Measurements from ENCODE around the gene MCCC2. TPM values are rescaled to one million over a fixed set of nuclear protein-coding genes. Genes with fewer than 3 reads are reported as not detected.

MCCC2 gene
- total and polyA plus RNA-seq, 2 of the 13 experiments (the other 11 are each of a cell fraction or from before 2014, with no cell fraction given): 44.8 to 83.6 TPM

DNA sequence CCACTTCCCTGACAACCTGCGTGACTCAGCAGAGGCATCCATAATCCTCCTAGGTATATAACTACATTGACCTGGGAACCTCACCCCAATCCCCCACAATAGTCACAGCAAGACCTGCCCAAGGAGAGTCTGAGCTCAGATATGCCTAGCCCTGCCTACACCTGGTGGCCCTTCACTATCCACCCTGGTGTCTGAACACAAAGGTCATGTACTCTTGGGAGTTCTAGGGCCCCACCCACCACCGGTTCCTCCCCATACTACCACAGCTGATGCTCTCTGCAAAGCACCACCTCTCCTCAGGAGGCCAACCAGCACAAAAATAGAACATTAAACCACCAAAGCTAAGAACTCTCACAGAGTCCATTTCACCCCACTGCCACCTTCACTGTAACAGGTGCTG lies 97.2 kb downstream of the MCCC2 start:
- FAIRE-seq: no peak
- Histone ChIP-seq H3K9me3 (ENCODE audit: low read length) (no peaks in the 10 kb centered on the region), H3K4me2 (ENCODE audit: low read depth, low read length) (no peak overlapping the region), H3K27ac (ENCODE audit: extremely low read length, insufficient read depth, low read length) (no peak overlapping the region), H3K27me3 (ENCODE audit: control insufficient read depth in 1 of 2, insufficient read depth in 2 of 2, low read length in 2 of 2) (no peaks in the 10 kb centered on the region; a peak in 1 of 5 replicates), H4K20me1 (ENCODE audit: insufficient read depth, low read length) (no peaks in the 10 kb centered on the region), H2AFZ (ENCODE audit: low read length) (no peak overlapping the region), H3K36me3 (replicated peaks in 1 of 2; ENCODE audit: control insufficient read depth in 1 of 2, insufficient read depth in 2 of 2, low read length in 2 of 2) (no peaks in the 10 kb centered on the region), H3K4me3 (replicated peaks in 1 of 3; ENCODE audit: insufficient read depth in 1 of 3, low read depth in 2 of 3, low read length in 3 of 3) (no peak overlapping the region), H3K4me1 (ENCODE audit: insufficient read depth, low read length) (no peaks in the 10 kb centered on the region), H3K79me2 (ENCODE audit: insufficient read depth, low read length) (no peaks in the 10 kb centered on the region), H3K9ac (ENCODE audit: insufficient read depth, low read depth, low read length) (no peak overlapping the region)
- ATAC-seq: no peak
- in situ Hi-C loops (cut with HindIII; ENCODE audit: extremely low pct_ligation_motif_present, low pct_unique_long_range_greater_than_20kb) (no loop called here), intact Hi-C loops (cut with micrococcal nuclease; ENCODE audit: unreplicated experiment) (no loop called here)
- BruUV-seq (replicated peaks): no TSS peak
- DNase-seq (ENCODE audit: low spot score): no peak
- no peak for TF ChIP-seq ISX (CRISPR knock-in tag; conservative IDR thresholded peaks at IDR 0.05)
- no peak for TF ChIP-seq TAF1 (CRISPR knock-in tag; IDR thresholded peaks at IDR 0.05)
- no peak for TF ChIP-seq TBX2 (CRISPR knock-in tag; IDR thresholded peaks at IDR 0.05; ENCODE audit: borderline replicate concordance)
- TF ChIP-seq ZNF83 (CRISPR knock-in tag; IDR thresholded peaks at IDR 0.05; ENCODE audit: borderline replicate concordance): no peak
- ChIA-PET POLR2A (interaction anchor here (2.9 kb wide), 1 partner anchor 10 kb away, joined by 11 read pairs; no protein-coding TSS in a partner anchor), CTCF (ENCODE audit: low intra/inter-chr PET ratio, low total read pairs) (no interaction called here)
- 56% methylated on average over 2 of the region's 2 CpGs for WGBS (ENCODE audit: low lambda C conversion rate)

DNA sequence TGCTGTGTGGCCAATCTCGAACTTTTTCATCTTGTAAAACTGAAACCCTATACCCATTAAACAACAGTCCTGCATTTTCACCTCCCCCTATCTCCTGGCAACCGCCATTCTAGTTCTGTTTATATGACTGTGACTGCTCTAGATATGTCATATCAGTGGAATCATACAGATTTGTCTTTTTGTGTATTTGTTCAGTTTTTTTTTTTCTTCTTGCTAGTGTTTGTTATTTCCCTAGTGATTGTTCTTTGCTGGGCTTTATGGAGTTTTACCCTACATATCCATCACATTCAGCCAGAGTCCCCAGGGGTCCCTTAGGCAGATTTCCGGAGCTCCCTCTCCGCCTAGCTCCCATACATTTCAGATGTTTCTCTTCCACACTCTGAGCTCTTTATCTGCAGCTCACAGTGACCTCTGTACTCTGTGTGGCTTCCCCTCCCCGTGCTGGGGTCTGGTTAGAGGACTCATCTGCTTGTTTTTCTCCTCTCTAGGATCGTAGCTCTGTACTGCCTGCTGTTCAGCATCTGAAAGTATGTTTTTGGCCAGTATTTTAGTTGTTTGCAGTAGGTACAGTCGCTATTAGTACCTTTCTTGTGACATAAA lies 106.8 kb downstream of the MCCC2 start:
- peaks cover 39% of the 10 kb centered on the region for H3K4me1 ChIP-seq (ENCODE audit: insufficient read depth, low read length)
- DNase-seq (ENCODE audit: low spot score) (peak; percentile 87), FAIRE-seq (peak; percentile 98), ATAC-seq (peak; percentile 95)
- peak overlapping the region; percentile 88 for H3K4me2 ChIP-seq (ENCODE audit: low read depth, low read length)
- peak overlapping the region; percentile 90 for H3K27ac ChIP-seq (ENCODE audit: extremely low read length, insufficient read depth, low read length)
- H3K27me3 ChIP-seq (ENCODE audit: control insufficient read depth in 1 of 2, insufficient read depth in 2 of 2, low read length in 2 of 2): no peaks in the 10 kb centered on the region
- H2AFZ ChIP-seq (ENCODE audit: low read length): peak overlapping the region; percentile 37
- intact Hi-C loops (cut with micrococcal nuclease; ENCODE audit: unreplicated experiment) (no loop called here), in situ Hi-C loops (cut with HindIII; ENCODE audit: extremely low pct_ligation_motif_present, low pct_unique_long_range_greater_than_20kb) (no loop called here)
- H3K79me2 ChIP-seq (ENCODE audit: insufficient read depth, low read length): no peaks in the 10 kb centered on the region
- H3K36me3 ChIP-seq (replicated peaks in 1 of 2; ENCODE audit: control insufficient read depth in 1 of 2, insufficient read depth in 2 of 2, low read length in 2 of 2): no peaks in the 10 kb centered on the region
- no peaks in the 10 kb centered on the region for H3K9me3 ChIP-seq (ENCODE audit: low read length)
- BruUV-seq (replicated peaks): TSS peak; percentile 63
- H3K4me3 ChIP-seq (replicated peaks in 1 of 3; ENCODE audit: insufficient read depth in 1 of 3, low read depth in 2 of 3, low read length in 3 of 3): peak overlapping the region; percentile 65 to 72 (median 67)
- ChIA-PET CTCF (ENCODE audit: low intra/inter-chr PET ratio, low total read pairs) (no interaction called here), POLR2A (interaction anchor here (0.7 to 2.2 kb wide), 9 partner anchors 9 to 626 kb away, joined by 3 to 18 read pairs (median 3); partner anchors contain the start of genes MCCC2, MRPS27 and PTCD2)
- no peaks in the 10 kb centered on the region for H4K20me1 ChIP-seq (ENCODE audit: insufficient read depth, low read length)
- whole genome bisulfite sequencing (ENCODE audit: low lambda C conversion rate): under 1% methylated on average over 7 of the region's 7 CpGs
- H3K9ac ChIP-seq (ENCODE audit: insufficient read depth, low read depth, low read length): peak overlapping the region; percentile 73
- peak; percentile 33; the same call in 1 of the 2 replicates for TF ChIP-seq RARA (CRISPR knock-in tag; IDR thresholded peaks at IDR 0.05)
- TF ChIP-seq POGZ (CRISPR knock-in tag; IDR thresholded peaks at IDR 0.05): no peak
- TF ChIP-seq, protein P1, sequence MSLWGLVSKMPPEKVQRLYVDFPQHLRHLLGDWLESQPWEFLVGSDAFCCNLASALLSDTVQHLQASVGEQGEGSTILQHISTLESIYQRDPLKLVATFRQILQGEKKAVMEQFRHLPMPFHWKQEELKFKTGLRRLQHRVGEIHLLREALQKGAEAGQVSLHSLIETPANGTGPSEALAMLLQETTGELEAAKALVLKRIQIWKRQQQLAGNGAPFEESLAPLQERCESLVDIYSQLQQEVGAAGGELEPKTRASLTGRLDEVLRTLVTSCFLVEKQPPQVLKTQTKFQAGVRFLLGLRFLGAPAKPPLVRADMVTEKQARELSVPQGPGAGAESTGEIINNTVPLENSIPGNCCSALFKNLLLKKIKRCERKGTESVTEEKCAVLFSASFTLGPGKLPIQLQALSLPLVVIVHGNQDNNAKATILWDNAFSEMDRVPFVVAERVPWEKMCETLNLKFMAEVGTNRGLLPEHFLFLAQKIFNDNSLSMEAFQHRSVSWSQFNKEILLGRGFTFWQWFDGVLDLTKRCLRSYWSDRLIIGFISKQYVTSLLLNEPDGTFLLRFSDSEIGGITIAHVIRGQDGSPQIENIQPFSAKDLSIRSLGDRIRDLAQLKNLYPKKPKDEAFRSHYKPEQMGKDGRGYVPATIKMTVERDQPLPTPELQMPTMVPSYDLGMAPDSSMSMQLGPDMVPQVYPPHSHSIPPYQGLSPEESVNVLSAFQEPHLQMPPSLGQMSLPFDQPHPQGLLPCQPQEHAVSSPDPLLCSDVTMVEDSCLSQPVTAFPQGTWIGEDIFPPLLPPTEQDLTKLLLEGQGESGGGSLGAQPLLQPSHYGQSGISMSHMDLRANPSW (CRISPR knock-in tag; IDR thresholded peaks at IDR 0.05; ENCODE audit: borderline replicate concordance): no peak
- TF ChIP-seq SMARCC2 (IDR thresholded peaks at IDR 0.05): no peak
- no peak for TF ChIP-seq ZMYM3 (CRISPR knock-in tag; IDR thresholded peaks at IDR 0.05)
- no peak for TF ChIP-seq ZNF24 (IDR thresholded peaks at IDR 0.05)
- TF ChIP-seq, protein P2, sequence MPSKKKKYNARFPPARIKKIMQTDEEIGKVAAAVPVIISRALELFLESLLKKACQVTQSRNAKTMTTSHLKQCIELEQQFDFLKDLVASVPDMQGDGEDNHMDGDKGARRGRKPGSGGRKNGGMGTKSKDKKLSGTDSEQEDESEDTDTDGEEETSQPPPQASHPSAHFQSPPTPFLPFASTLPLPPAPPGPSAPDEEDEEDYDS (CRISPR knock-in tag; IDR thresholded peaks at IDR 0.05): peak; percentile 92
- TF ChIP-seq POLR2AphosphoS5 (IDR thresholded peaks at IDR 0.05; ENCODE audit: low read depth, low read length): peak; percentile 70
- no peak for TF ChIP-seq ZNF44 (CRISPR knock-in tag; IDR thresholded peaks at IDR 0.05)
- TF ChIP-seq, protein P3, sequence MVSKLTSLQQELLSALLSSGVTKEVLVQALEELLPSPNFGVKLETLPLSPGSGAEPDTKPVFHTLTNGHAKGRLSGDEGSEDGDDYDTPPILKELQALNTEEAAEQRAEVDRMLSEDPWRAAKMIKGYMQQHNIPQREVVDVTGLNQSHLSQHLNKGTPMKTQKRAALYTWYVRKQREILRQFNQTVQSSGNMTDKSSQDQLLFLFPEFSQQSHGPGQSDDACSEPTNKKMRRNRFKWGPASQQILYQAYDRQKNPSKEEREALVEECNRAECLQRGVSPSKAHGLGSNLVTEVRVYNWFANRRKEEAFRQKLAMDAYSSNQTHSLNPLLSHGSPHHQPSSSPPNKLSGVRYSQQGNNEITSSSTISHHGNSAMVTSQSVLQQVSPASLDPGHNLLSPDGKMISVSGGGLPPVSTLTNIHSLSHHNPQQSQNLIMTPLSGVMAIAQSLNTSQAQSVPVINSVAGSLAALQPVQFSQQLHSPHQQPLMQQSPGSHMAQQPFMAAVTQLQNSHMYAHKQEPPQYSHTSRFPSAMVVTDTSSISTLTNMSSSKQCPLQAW (CRISPR knock-in tag; IDR thresholded peaks at IDR 0.05): no peak

All from HepG2 (cell line).